HCT116 (cell line): ENCODE results near the gene RC3H1. TPM values are rescaled to one million over a fixed set of nuclear protein-coding genes. Genes with fewer than 3 reads are reported as not detected.
"Not testable (repeated sequence)": the region's sequence is repeated elsewhere in the genome, so short reads cannot be mapped to it uniquely, and the experiment has no call there.

Experiments
- ATAC-seq: fragments of 200-7000 bp; cut with Tn5 transposase; 2 replicates; pipeline ENCODE4 v1.9.1; 2020; ENCODE audit warnings: mild to moderate bottlenecking, moderate library complexity
- BruUV-seq: library from RNA; stranded (reverse); fragments of 400-500 nt; replicated peaks from 2 replicates; lab custom pipeline; 2021; lab: Mats Ljungman, UMichigan
- CTCF ChIA-PET: fragments of 300-600 bp; sonication (Branson Sonifier 250); formaldehyde crosslinking; loops from one replicate; lab custom pipeline; 2021; ENCODE audit warnings: antibody characterized with exemption; lab: Charles Lee
- POLR2A ChIA-PET: fragments of 300-600, 350-600 bp; sonication (Branson Sonifier 250); formaldehyde crosslinking; loops from one replicate; lab custom pipeline; 2021; ENCODE audit warnings: antibody characterized with exemption; lab: Charles Lee
- RAD21 ChIA-PET, 2 experiments: fragments of 300-600 bp; sonication (Branson Sonifier 250); formaldehyde crosslinking; loops; one replicate each; lab custom pipeline; 2023; ENCODE audit warnings: low total read pairs in 2 of 2; ENCODE audit not compliant: uncharacterized antibody in 2 of 2, unreplicated experiment in 2 of 2, low non-redundant PET in 1 of 2; lab: Charles Lee
- DNase-seq: peaks from one replicate; pipeline ENCODE4 v3.0.0-alpha.2; 2010; ENCODE audit warnings: low read depth, low spot score
- H2AFZ ChIP-seq: fragments of 200-600 bp; shearing (Covaris generic), sonication (generic); 2 replicates; pipeline ENCODE4 v1.6.1; 2017; ENCODE audit warnings: low read depth, mixed run types, mixed read lengths, antibody characterized with exemption, low read length; ENCODE audit not compliant: poor library complexity, severe bottlenecking
- H3K27ac ChIP-seq: 2 replicates; pipeline ENCODE4 v1.5.1; 2012; ENCODE audit warnings: low read depth, low read length
- H3K27me3 ChIP-seq: fragments of 200-600 bp; sonication (generic); 2 replicates; pipeline ENCODE4 v1.6.1; 2016; ENCODE audit warnings: mixed run types, low read length, mixed read lengths; ENCODE audit not compliant: insufficient read depth
- H3K36me3 ChIP-seq, 2 experiments: fragments of 200-500 bp in 1 of 2; fragments of 200-600 bp in 1 of 2; sonication (Bioruptor generic) in 1 of 2; sonication (generic) in 1 of 2; 2 replicates each; pipeline versions ENCODE4 v1.5.1 to v1.6.1; 2014 to 2016; ENCODE audit warnings: low read length in 2 of 2, inconsistent platforms in 1 of 2, mixed read lengths in 1 of 2, mixed run types in 1 of 2; ENCODE audit not compliant: insufficient read depth in 2 of 2, control insufficient read depth in 1 of 2
- H3K4me1 ChIP-seq, 2 experiments: fragments of 200-600 bp in 1 of 2; sonication (generic) in 1 of 2; 2 replicates each; pipeline versions ENCODE4 v1.5.1 to v1.6.1; 2012 to 2017; ENCODE audit warnings: low read length in 2 of 2, inconsistent platforms in 1 of 2, mild to moderate bottlenecking in 1 of 2, mixed read lengths in 1 of 2, mixed run types in 1 of 2, moderate library complexity in 1 of 2; ENCODE audit not compliant: insufficient read depth in 2 of 2, control insufficient read depth in 1 of 2
- H3K4me2 ChIP-seq: fragments of 200-600 bp; sonication (generic); 2 replicates; pipeline ENCODE4 v1.6.1; 2017; ENCODE audit warnings: mixed run types, low read length, mixed read lengths
- H3K4me3 ChIP-seq, 2 experiments: fragments of 200-600 bp in 1 of 2; sonication (generic) in 1 of 2; replicated peaks in 1 of 2; 2 replicates each; pipeline ENCODE4 v1.5.1; 2011 to 2016; ENCODE audit warnings: low read length in 2 of 2, control low read depth in 1 of 2, low read depth in 1 of 2, mild to moderate bottlenecking in 1 of 2, mixed read lengths in 1 of 2, mixed run types in 1 of 2
- H3K79me2 ChIP-seq: fragments of 200-600 bp; sonication (generic); 2 replicates; pipeline ENCODE4 v1.6.1; 2017; ENCODE audit warnings: mild to moderate bottlenecking, mixed run types, low read length, moderate library complexity, mixed read lengths; ENCODE audit not compliant: insufficient read depth
- H3K9ac ChIP-seq: fragments of 200-600 bp; sonication (generic); 2 replicates; pipeline ENCODE4 v1.6.1; 2016; ENCODE audit warnings: low read length, mixed read lengths
- H3K9me2 ChIP-seq: fragments of 200-600 bp; sonication (generic), shearing (Covaris generic); 2 replicates; pipeline ENCODE4 v1.6.1; 2017; ENCODE audit warnings: mixed run types, mild to moderate bottlenecking, moderate library complexity; ENCODE audit not compliant: insufficient read depth
- H3K9me3 ChIP-seq, 2 experiments: fragments of 200-500 bp in 1 of 2; fragments of 200-600 bp in 1 of 2; sonication (Bioruptor generic) in 1 of 2; sonication (generic) in 1 of 2; 2 replicates each; pipeline ENCODE4 v1.6.1; 2014 to 2017; ENCODE audit warnings: low read length in 2 of 2, mixed read lengths in 2 of 2, inconsistent platforms in 1 of 2, low read depth in 1 of 2, mild to moderate bottlenecking in 1 of 2, mixed run types in 1 of 2, moderate library complexity in 1 of 2; ENCODE audit not compliant: control insufficient read depth in 1 of 2, insufficient read depth in 1 of 2
- H4K20me1 ChIP-seq: fragments of 200-600 bp; sonication (generic), shearing (Covaris generic); 2 replicates; pipeline ENCODE4 v1.6.1; 2017; ENCODE audit warnings: mixed run types, mild to moderate bottlenecking, moderate library complexity; ENCODE audit not compliant: insufficient read depth
- CTCF ChIP-seq, 3 experiments: fragments of 200-600 bp in 1 of 3; sonication (generic) in 1 of 3; IDR thresholded peaks in 2 of 3; conservative IDR thresholded peaks in 1 of 3; 2 replicates each; pipeline ENCODE4 v1.5.1; 2012 to 2017; ENCODE audit warnings: low read depth in 2 of 3, low read length in 2 of 3, antibody characterized with exemption in 1 of 3, borderline replicate concordance in 1 of 3, control low read depth in 1 of 3, mild to moderate bottlenecking in 1 of 3, mixed read lengths in 1 of 3, mixed run types in 1 of 3, moderate library complexity in 1 of 3; ENCODE audit not compliant: insufficient read depth in 1 of 3
- EGR1 ChIP-seq: IDR thresholded peaks from 2 replicates; pipeline ENCODE4 v1.6.1; 2012; ENCODE audit warnings: low read depth
- ELF1 ChIP-seq: IDR thresholded peaks from 2 replicates; pipeline ENCODE4 v1.6.1; 2012; ENCODE audit warnings: low read depth, borderline replicate concordance
- EZH2phosphoT487 ChIP-seq: fragments of 200-600 bp; IDR thresholded peaks from 2 replicates; pipeline ENCODE4 v1.6.1; 2018; ENCODE audit warnings: antibody characterized with exemption, borderline replicate concordance
- JUND ChIP-seq: IDR thresholded peaks from 2 replicates; pipeline ENCODE4 v1.6.1; 2012
- POLR2A ChIP-seq: IDR thresholded peaks from 2 replicates; pipeline ENCODE4 v1.7.0; 2011; ENCODE audit warnings: borderline replicate concordance; ENCODE audit not compliant: insufficient read depth, insufficient read length; ENCODE audit errors: extremely low read depth
- REST ChIP-seq: IDR thresholded peaks from 2 replicates; pipeline ENCODE4 v1.6.1; 2012; ENCODE audit warnings: low read depth
- SIN3A ChIP-seq: IDR thresholded peaks from 2 replicates; pipeline ENCODE4 v1.6.1; 2012; ENCODE audit warnings: low read depth
- SRF ChIP-seq: IDR thresholded peaks from 2 replicates; pipeline ENCODE4 v1.6.1; 2012; ENCODE audit warnings: low read depth
- YY1 ChIP-seq: IDR thresholded peaks from 2 replicates; pipeline ENCODE4 v1.6.1; 2011; ENCODE audit warnings: low read length, low read depth, moderate library complexity, mild to moderate bottlenecking; ENCODE audit not compliant: insufficient replicate concordance; ENCODE audit errors: extremely low read depth
- intact Hi-C: fragments of 100-400 bp; cut with micrococcal nuclease; formaldehyde crosslinking; loops from 2 replicates; pipeline ENCODE4 v1.10.0; 2022
- total RNA-seq: library from RNA; stranded (reverse); gene quantifications from one replicate; pipeline ENCODE4 v1.2.1, GENCODE V29; 2021; ENCODE audit not compliant: unreplicated experiment

RC3H1 gene
- total RNA-seq, 1 experiment from 2014 or later, result 23.6 TPM

- POLR2A ChIA-PET, result no interaction called here
Measured at GRCh38 chr1:173934440-173934839, 87.7 kb downstream of the RC3H1 start.

GRCh38 chr1:173930541-173930940 lies 91.6 kb downstream of the RC3H1 start:
- H3K36me3 ChIP-seq, CTCF ChIA-PET, RAD21 ChIA-PET, H3K27ac ChIP-seq, H3K9ac ChIP-seq, H4K20me1 ChIP-seq, H3K4me1 ChIP-seq, ATAC-seq, H3K4me2 ChIP-seq, H3K4me3 ChIP-seq, H3K27me3 ChIP-seq, H3K9me3 ChIP-seq, H3K79me2 ChIP-seq, BruUV-seq, H3K9me2 ChIP-seq, DNase-seq, H2AFZ ChIP-seq, POLR2A ChIA-PET: not testable (repeated sequence)
- intact Hi-C loops, result loop anchor here (5.0 kb wide), 1 partner anchor 52 kb away; no protein-coding TSS in a partner anchor

More at GRCh38 chr1:173934440-173934839, 87.7 kb downstream of the RC3H1 start:
- no peak for TF ChIP-seq YY1
- TF ChIP-seq CTCF (IDR thresholded peaks at IDR 0.05 in 2 of 3, conservative IDR thresholded peaks at IDR 0.05 in 1 of 3; ENCODE audit: borderline replicate concordance in 1 of 3, insufficient read depth in 1 of 3, low read depth in 2 of 3, low read length in 2 of 3), result no peak
- no peak for TF ChIP-seq REST
- TF ChIP-seq EGR1, result no peak
- TF ChIP-seq POLR2A, result no peak
- TF ChIP-seq ELF1, result no peak
- no peak for TF ChIP-seq SIN3A
- no peak for TF ChIP-seq EZH2phosphoT487
- no peak for TF ChIP-seq SRF
- no peak for TF ChIP-seq JUND
- no peaks in the 10 kb centered on the region for H3K27me3 ChIP-seq
- ChIA-PET CTCF (no interaction called here), RAD21 (no interaction called here)
- H3K9me2 ChIP-seq, result no peaks in the 10 kb centered on the region
- no peaks in the 10 kb centered on the region for H3K4me1 ChIP-seq
- H3K36me3 ChIP-seq, result peaks cover 17 to 19% of the 10 kb centered on the region in 2 experiments; a peak in 2 of 4 replicates
- H3K9ac ChIP-seq, result no peak overlapping the region
- ATAC-seq (no peak), DNase-seq (no peak)
- H3K4me2 ChIP-seq, result no peak overlapping the region
- no peaks in the 10 kb centered on the region for H4K20me1 ChIP-seq
- no peaks in the 10 kb centered on the region for H3K9me3 ChIP-seq
- H3K4me3 ChIP-seq, result no peak overlapping the region
- intact Hi-C loops, result loop anchor here (5.0 kb wide), 1 partner anchor 48 kb away; no protein-coding TSS in a partner anchor
- no peaks in the 10 kb centered on the region for H3K79me2 ChIP-seq
- H3K27ac ChIP-seq, result no peak overlapping the region
- no TSS peak for BruUV-seq
- no peak overlapping the region for H2AFZ ChIP-seq
